ENCODE data around the gene WBP2. TPM values are rescaled to one million over a fixed set of nuclear protein-coding genes. Genes with fewer than 3 reads are reported as not detected.

The WBP2 gene
- total RNA-seq, 1 experiment from 2014 or later = 132 TPM

DNA sequence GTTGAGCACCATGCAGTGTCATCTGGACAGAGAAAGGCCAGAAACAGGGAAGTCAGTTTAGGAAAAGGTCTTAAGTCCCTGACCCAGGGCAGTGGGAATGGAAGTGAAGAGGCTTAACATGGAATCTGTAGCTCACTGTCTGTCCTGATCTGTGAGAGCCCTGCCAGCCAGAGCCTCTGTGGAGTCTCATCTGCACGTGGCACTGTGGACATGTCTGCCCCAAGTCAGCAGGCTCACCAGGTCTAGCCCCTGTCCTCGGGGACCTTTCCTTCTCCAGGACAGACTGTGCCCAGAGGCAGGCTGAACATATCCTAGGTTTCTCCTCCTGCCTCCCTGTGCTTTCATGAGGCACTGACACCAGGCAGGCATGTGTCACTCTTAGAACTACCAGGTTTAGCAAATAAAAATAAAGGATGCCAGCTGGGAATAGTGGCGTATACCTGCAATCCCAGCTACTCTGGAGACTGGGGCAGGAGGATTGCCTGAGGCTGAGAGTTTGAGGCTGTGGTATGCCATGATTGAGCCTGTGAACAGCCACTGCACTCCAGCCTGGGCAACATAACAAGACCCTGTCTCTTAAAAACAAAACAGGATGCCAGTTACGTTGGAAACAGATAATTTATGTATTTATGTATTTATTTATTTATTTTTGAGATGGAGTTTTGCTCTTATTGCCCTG is 48.2 kb downstream of the WBP2 start:
- intact Hi-C loops (cut with micrococcal nuclease) = no loop called here
- no peak for ATAC-seq
- ChIA-PET CTCF (no interaction called here), RAD21 (ENCODE audit: low non-redundant PET in 1 of 2, low total read pairs in 2 of 2, uncharacterized antibody in 2 of 2, unreplicated experiment in 2 of 2) (no interaction called here), POLR2A (interaction anchor here (0.7 to 1.2 kb wide), 3 partner anchors 27 to 66 kb away, joined by 4 to 6 read pairs (median 4); a partner anchor contains a TSS)
- no peak overlapping the region for H2AFZ ChIP-seq (ENCODE audit: low read depth, low read length, poor library complexity, severe bottlenecking)
- H3K36me3 ChIP-seq (ENCODE audit: control insufficient read depth in 1 of 2, insufficient read depth in 2 of 2, low read length in 2 of 2) = peaks cover 2 to 4% of the 10 kb centered on the region in 2 experiments; a peak in 2 of 4 replicates
- peaks cover 7% of the 10 kb centered on the region for H3K79me2 ChIP-seq (ENCODE audit: insufficient read depth, low read length)
- H3K9ac ChIP-seq (ENCODE audit: low read length) = no peak overlapping the region
- H3K27ac ChIP-seq (ENCODE audit: low read depth, low read length) = no peak overlapping the region
- H3K9me2 ChIP-seq (ENCODE audit: insufficient read depth) = no peaks in the 10 kb centered on the region
- TF ChIP-seq ELF1 (IDR thresholded peaks at IDR 0.05; ENCODE audit: borderline replicate concordance, low read depth) (no peak), ZNF274 (IDR thresholded peaks at IDR 0.05; ENCODE audit: low read depth, low read length) (no peak), TCF7L2 (IDR thresholded peaks at IDR 0.05; ENCODE audit: borderline replicate concordance, extremely low read depth, insufficient read depth, insufficient read length) (no peak), EZH2phosphoT487 (IDR thresholded peaks at IDR 0.05; ENCODE audit: borderline replicate concordance) (no peak), FOSL1 (IDR thresholded peaks at IDR 0.05; ENCODE audit: low read depth) (no peak), EGR1 (IDR thresholded peaks at IDR 0.05; ENCODE audit: low read depth) (no peak), YY1 (IDR thresholded peaks at IDR 0.05; ENCODE audit: extremely low read depth, insufficient replicate concordance, low read depth, low read length) (no peak), SP1 (IDR thresholded peaks at IDR 0.05; ENCODE audit: low read depth) (no peak), RAD21 (IDR thresholded peaks at IDR 0.05; ENCODE audit: low read depth) (no peak), POLR2AphosphoS5 (IDR thresholded peaks at IDR 0.05; ENCODE audit: low read depth, low read length) (no peak), EZH2 (IDR thresholded peaks at IDR 0.05) (no peak), POLR2A (IDR thresholded peaks at IDR 0.05; ENCODE audit: borderline replicate concordance, extremely low read depth, insufficient read depth, insufficient read length) (no peak), CBX3 (IDR thresholded peaks at IDR 0.05; ENCODE audit: low read depth) (no peak), ZFX (IDR thresholded peaks at IDR 0.05) (no peak), JUND (IDR thresholded peaks at IDR 0.05) (no peak)
- TF ChIP-seq, protein P1, sequence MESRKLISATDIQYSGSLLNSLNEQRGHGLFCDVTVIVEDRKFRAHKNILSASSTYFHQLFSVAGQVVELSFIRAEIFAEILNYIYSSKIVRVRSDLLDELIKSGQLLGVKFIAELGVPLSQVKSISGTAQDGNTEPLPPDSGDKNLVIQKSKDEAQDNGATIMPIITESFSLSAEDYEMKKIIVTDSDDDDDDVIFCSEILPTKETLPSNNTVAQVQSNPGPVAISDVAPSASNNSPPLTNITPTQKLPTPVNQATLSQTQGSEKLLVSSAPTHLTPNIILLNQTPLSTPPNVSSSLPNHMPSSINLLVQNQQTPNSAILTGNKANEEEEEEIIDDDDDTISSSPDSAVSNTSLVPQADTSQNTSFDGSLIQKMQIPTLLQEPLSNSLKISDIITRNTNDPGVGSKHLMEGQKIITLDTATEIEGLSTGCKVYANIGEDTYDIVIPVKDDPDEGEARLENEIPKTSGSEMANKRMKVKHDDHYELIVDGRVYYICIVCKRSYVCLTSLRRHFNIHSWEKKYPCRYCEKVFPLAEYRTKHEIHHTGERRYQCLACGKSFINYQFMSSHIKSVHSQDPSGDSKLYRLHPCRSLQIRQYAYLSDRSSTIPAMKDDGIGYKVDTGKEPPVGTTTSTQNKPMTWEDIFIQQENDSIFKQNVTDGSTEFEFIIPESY (IDR thresholded peaks at IDR 0.05; ENCODE audit: extremely low read depth, insufficient replicate concordance, low read length) = no peak
- TF ChIP-seq, protein P2, sequence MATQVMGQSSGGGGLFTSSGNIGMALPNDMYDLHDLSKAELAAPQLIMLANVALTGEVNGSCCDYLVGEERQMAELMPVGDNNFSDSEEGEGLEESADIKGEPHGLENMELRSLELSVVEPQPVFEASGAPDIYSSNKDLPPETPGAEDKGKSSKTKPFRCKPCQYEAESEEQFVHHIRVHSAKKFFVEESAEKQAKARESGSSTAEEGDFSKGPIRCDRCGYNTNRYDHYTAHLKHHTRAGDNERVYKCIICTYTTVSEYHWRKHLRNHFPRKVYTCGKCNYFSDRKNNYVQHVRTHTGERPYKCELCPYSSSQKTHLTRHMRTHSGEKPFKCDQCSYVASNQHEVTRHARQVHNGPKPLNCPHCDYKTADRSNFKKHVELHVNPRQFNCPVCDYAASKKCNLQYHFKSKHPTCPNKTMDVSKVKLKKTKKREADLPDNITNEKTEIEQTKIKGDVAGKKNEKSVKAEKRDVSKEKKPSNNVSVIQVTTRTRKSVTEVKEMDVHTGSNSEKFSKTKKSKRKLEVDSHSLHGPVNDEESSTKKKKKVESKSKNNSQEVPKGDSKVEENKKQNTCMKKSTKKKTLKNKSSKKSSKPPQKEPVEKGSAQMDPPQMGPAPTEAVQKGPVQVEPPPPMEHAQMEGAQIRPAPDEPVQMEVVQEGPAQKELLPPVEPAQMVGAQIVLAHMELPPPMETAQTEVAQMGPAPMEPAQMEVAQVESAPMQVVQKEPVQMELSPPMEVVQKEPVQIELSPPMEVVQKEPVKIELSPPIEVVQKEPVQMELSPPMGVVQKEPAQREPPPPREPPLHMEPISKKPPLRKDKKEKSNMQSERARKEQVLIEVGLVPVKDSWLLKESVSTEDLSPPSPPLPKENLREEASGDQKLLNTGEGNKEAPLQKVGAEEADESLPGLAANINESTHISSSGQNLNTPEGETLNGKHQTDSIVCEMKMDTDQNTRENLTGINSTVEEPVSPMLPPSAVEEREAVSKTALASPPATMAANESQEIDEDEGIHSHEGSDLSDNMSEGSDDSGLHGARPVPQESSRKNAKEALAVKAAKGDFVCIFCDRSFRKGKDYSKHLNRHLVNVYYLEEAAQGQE (IDR thresholded peaks at IDR 0.05; ENCODE audit: low read depth) = no peak
- no peaks in the 10 kb centered on the region for H3K27me3 ChIP-seq (ENCODE audit: insufficient read depth, low read length)
- BruUV-seq (replicated peaks) = no TSS peak
- no peak for DNase-seq (ENCODE audit: low read depth, low spot score)
- no peaks in the 10 kb centered on the region for H3K4me1 ChIP-seq (ENCODE audit: control insufficient read depth in 1 of 2, insufficient read depth in 2 of 2, low read length in 2 of 2)
- H3K4me3 ChIP-seq (replicated peaks in 1 of 2; ENCODE audit: low read depth in 1 of 2, low read length in 2 of 2) = no peak overlapping the region
- H3K9me3 ChIP-seq (ENCODE audit: control insufficient read depth in 1 of 2, insufficient read depth in 1 of 2, low read depth in 1 of 2, low read length in 2 of 2) = no peaks in the 10 kb centered on the region
- no peak overlapping the region for H3K4me2 ChIP-seq (ENCODE audit: low read length)
- H4K20me1 ChIP-seq (ENCODE audit: insufficient read depth) = no peaks in the 10 kb centered on the region

Data from HCT116 (cell line).